Cardiac fibroblast (primary cell): ENCODE data around the gene GOT1.

ENCODE experiments used
- DNase-seq, 2 donors: peaks; one replicate each; pipeline versions ENCODE4 v3.0.0 to v3.0.0-alpha.2; 2010; ENCODE audit warnings: low read depth in 2 of 2
- H3K4me3 ChIP-seq, 2 donors: replicated peaks in 1 of 2; 1 replicate in 1 of 2; 2 replicates in 1 of 2; pipeline ENCODE4 v1.5.1; 2011; ENCODE audit warnings: low read depth in 2 of 2, low read length in 2 of 2, mild to moderate bottlenecking in 2 of 2, moderate library complexity in 1 of 2
- TF ChIP-seq, protein P1 (sequence below): IDR thresholded peaks from one replicate; pipeline ENCODE4 v1.5.1; 2011; ENCODE audit warnings: low read depth, mild to moderate bottlenecking, low read length, inconsistent platforms

Gene GOT1

DNA sequence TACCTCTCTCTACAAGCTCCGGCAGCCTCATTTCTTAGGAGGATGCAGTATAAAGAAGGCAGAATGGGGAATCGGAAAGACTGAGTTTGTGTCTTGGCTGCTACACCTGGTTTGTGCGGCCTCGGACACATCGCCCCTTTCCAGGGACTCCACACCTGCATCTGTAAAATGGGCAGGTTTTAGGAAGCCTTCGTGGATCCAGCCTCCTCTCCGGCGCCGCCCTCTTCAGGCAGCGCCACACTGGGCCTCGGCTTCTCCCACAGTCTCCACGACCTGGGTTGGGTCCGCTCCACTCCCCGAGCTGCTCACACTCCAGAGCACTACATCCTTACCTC, 341 bp downstream of the GOT1 start:
- peak overlapping the region; percentile 99 to 100 for H3K4me3 ChIP-seq
- TF ChIP-seq, protein P1, sequence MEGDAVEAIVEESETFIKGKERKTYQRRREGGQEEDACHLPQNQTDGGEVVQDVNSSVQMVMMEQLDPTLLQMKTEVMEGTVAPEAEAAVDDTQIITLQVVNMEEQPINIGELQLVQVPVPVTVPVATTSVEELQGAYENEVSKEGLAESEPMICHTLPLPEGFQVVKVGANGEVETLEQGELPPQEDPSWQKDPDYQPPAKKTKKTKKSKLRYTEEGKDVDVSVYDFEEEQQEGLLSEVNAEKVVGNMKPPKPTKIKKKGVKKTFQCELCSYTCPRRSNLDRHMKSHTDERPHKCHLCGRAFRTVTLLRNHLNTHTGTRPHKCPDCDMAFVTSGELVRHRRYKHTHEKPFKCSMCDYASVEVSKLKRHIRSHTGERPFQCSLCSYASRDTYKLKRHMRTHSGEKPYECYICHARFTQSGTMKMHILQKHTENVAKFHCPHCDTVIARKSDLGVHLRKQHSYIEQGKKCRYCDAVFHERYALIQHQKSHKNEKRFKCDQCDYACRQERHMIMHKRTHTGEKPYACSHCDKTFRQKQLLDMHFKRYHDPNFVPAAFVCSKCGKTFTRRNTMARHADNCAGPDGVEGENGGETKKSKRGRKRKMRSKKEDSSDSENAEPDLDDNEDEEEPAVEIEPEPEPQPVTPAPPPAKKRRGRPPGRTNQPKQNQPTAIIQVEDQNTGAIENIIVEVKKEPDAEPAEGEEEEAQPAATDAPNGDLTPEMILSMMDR = no peak
- DNase-seq = no peak

DNA sequence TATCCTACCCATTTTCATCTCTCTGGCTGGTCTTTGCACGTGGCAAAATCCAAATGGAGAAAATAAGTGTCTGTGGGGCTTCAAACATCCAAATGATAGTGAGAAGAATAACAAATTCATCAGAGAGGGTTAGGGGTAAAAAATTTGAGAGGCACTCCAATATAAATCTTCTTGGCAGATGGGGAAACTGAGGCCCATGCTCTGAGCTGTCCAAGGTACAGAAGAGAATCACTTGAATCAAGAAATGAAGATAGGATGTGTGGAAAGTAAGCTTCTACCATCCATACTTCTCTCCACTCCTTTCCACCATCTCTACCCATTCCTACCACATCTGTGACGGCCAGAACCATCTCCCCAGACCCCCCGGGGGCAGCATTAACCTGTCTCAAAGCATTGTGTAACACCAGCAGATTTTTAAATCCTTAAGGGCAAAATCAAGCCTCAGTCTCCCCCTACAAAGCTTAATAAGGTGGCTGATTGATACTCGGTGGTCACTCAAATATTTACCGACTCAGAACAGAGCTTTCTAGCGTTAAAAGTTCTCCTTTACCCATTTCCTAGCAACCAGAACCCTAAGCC, 818 bp downstream of the GOT1 start:
- peak overlapping the region; percentile 99 to 100 for H3K4me3 ChIP-seq
- TF ChIP-seq, protein P1 = no peak
- no peak for DNase-seq

DNA sequence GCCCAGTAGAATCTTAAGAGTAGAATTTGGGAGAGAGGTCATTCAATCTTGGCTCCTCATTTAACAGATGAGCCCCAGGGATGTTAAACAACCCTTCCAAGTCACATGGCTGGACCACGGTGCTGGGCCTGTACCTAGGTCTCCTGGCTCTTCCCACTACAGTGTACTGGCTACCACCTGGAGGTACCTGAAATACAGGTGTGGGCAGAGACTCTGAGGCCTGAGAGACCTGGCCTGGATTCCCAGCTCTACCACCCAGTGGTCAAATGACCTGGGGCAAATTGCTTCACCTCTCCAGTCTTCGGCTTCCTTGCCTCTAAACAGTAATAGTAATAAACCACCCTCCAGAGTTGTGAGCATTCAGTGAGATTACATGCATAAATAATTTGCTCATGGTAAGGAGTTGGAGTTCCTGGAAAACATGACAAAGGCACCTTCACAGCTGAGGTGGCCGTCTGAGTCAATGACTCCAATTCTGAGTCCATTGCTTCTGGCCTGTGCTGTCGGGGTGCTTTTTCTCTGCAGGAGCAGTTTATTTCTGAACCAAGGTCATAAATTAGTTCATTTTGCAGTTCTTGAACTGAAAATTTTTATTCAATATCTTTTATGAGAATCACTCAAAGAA, 2.7 kb downstream of the GOT1 start:
- TF ChIP-seq, protein P1 = no peak
- DNase-seq = no peak
- H3K4me3 ChIP-seq = no peak overlapping the region

- H3K4me3 ChIP-seq = no peak overlapping the region
- no peak for DNase-seq
- TF ChIP-seq, protein P1 = no peak
Measured at GRCh38 chr10:99426689-99427088, 3.7 kb downstream of the GOT1 start.

DNA sequence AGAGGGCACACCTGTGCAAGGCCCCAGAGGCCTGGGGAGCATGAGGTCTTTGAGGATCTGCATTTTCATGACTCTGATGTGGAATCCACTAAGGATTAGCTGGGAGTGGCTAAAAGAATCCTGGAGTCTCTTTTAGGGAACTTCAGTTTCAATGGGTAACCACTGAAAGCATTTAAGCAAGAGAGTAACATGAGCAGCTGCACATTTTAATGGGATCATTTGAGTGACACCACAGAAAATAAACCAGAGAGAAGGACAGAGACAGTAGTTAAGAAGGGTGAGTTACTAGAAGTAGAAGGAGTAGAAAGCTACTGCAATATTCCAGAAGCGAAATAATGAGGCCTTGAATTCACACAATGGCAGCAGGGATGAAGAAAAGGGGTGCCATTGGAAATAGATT, 5.2 kb downstream of the GOT1 start:
- TF ChIP-seq, protein P1 = no peak
- no peak overlapping the region for H3K4me3 ChIP-seq
- DNase-seq = no peak

DNA sequence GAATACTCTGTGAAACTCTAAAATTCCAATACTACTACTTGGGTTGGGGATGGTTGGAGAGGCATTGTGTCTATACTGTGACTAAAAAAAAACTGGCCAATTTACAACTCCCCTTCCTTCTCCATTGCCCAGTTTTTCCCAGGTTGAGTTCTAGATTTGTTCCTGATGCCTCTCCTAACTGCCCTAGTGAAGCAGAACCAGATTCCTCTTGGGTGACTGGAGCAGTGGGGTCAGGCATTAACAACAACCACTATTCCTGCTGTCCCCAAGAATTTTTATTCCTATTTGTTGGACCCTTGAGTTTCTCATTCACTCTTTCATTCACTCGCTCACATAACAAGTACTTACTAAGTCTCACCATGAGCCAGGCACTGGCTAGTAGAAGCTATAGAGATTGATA, 5.8 kb downstream of the GOT1 start:
- TF ChIP-seq, protein P1 = no peak
- no peak for DNase-seq
- no peak overlapping the region for H3K4me3 ChIP-seq
